Activated CD4-positive, alpha-beta T cell treated with anti-CD3 and anti-CD28 coated beads, Interleukin-2, amount 50 U/mL, for 24 hours (primary cell): ENCODE results near the gene AGBL4.

Experiments used
- DNase-seq, 2 donors: peaks; one replicate each; pipeline ENCODE4 v3.0.0-alpha.2; 2020; ENCODE audit warnings: low read depth in 1 of 2, low spot score in 1 of 2

Gene AGBL4

GRCh38 chr1:48851638-48852037 lies 1172.1 kb downstream of the AGBL4 start:
- no peak for DNase-seq

GRCh38 chr1:48848035-48848434 lies 1175.7 kb downstream of the AGBL4 start:
- DNase-seq: no peak

- no peak for DNase-seq
These were observed 1177.3 kb downstream of the AGBL4 start for GRCh38 chr1:48846441-48846840.

- DNase-seq: no peak
These were observed 1179.6 kb downstream of the AGBL4 start for GRCh38 chr1:48844187-48844586.

GRCh38 chr1:48841966-48842365 lies 1181.8 kb downstream of the AGBL4 start:
- no peak for DNase-seq

- no peak for DNase-seq
These were observed 1182.3 kb downstream of the AGBL4 start for GRCh38 chr1:48841461-48841860.

- no peak for DNase-seq
These were observed 1192.4 kb downstream of the AGBL4 start for GRCh38 chr1:48831120-48831978.

- no peak for DNase-seq
These were observed 1193.0 kb downstream of the AGBL4 start for GRCh38 chr1:48830715-48831114.

- no peak for DNase-seq
These were observed 1194.3 kb downstream of the AGBL4 start for GRCh38 chr1:48829446-48829845.

GRCh38 chr1:48823168-48823567 lies 1200.6 kb downstream of the AGBL4 start:
- DNase-seq: no peak

- no peak for DNase-seq
These were observed 1203.3 kb downstream of the AGBL4 start for GRCh38 chr1:48820491-48820890.

- DNase-seq: no peak
These were observed 1206.1 kb downstream of the AGBL4 start for GRCh38 chr1:48817505-48818114.

- DNase-seq: no peak
These were observed 1213.0 kb downstream of the AGBL4 start for GRCh38 chr1:48810740-48811139.

GRCh38 chr1:48808496-48808895 lies 1215.3 kb downstream of the AGBL4 start:
- DNase-seq: no peak

GRCh38 chr1:48807554-48808260 lies 1216.0 kb downstream of the AGBL4 start:
- DNase-seq: no peak

- DNase-seq: no peak
These were observed 1220.3 kb downstream of the AGBL4 start for GRCh38 chr1:48803474-48803873.

- no peak for DNase-seq
These were observed 1228.9 kb downstream of the AGBL4 start for GRCh38 chr1:48794816-48795215.

- no peak for DNase-seq
These were observed 1229.9 kb downstream of the AGBL4 start for GRCh38 chr1:48793863-48794262.

- no peak for DNase-seq
These were observed 1230.8 kb downstream of the AGBL4 start for GRCh38 chr1:48792961-48793360.

- DNase-seq: no peak
These were observed 1233.4 kb downstream of the AGBL4 start for GRCh38 chr1:48790397-48790796.

GRCh38 chr1:48789903-48790302 lies 1233.9 kb downstream of the AGBL4 start:
- no peak for DNase-seq

- DNase-seq: no peak
These were observed 1237.9 kb downstream of the AGBL4 start for GRCh38 chr1:48785869-48786268.
